Stomach (tissue), 9 donors: ENCODE results near the gene DPYD. TPM values are rescaled to one million over a fixed set of nuclear protein-coding genes. Genes with fewer than 3 reads are reported as not detected.
A peak's percentile ranks its signal among the peaks of the same experiment; 100 is the strongest.

Experiments used
- DNase-seq, 2 donors: peaks; one replicate each; pipeline versions ENCODE4 v3.0.0 to v3.0.0-alpha.2; 2013 to 2019
- H3K27ac ChIP-seq, 5 donors: fragments of 200-600 bp in 4 of 5; sonication (generic) in 4 of 5; one replicate each; pipeline ENCODE4 v1.5.1; 2013 to 2019; ENCODE audit warnings: mild to moderate bottlenecking in 1 of 5, moderate library complexity in 1 of 5
- H3K27me3 ChIP-seq, 3 donors: fragments of 200-600 bp; sonication (generic); one replicate each; pipeline ENCODE4 v1.5.1; 2017 to 2019; ENCODE audit warnings: mixed run types in 1 of 3
- H3K36me3 ChIP-seq, 4 donors: fragments of 200-600 bp; sonication (generic); 1 replicate in 3 of 4; 2 replicates in 1 of 4; pipeline ENCODE4 v1.5.1; 2016 to 2019
- H3K4me1 ChIP-seq, 4 donors: fragments of 200-600 bp; sonication (generic); one replicate each; pipeline ENCODE4 v1.5.1; 2016 to 2019
- H3K4me3 ChIP-seq, 4 donors: fragments of 200-600 bp; sonication (generic) in 3 of 4; one replicate each; pipeline ENCODE4 v1.5.1; 2016 to 2019; ENCODE audit warnings: mild to moderate bottlenecking in 1 of 4
- H3K9me3 ChIP-seq, 4 donors: fragments of 200-600 bp; sonication (generic); one replicate each; pipeline ENCODE4 v1.5.1; 2016 to 2019
- EP300 ChIP-seq: sonication (generic); formaldehyde crosslinking; IDR thresholded peaks from one replicate; pipeline ENCODE4 v1.6.1; 2017; ENCODE audit warnings: antibody characterized with exemption
- POLR2A ChIP-seq, 4 donors: fragments of 450-650 bp; IDR thresholded peaks; one replicate each; pipeline ENCODE4 v1.6.1; 2016; ENCODE audit warnings: antibody characterized with exemption in 4 of 4, control low read depth in 2 of 4, mild to moderate bottlenecking in 1 of 4, moderate library complexity in 1 of 4
- POLR2AphosphoS5 ChIP-seq, 3 donors: sonication (generic); formaldehyde crosslinking; IDR thresholded peaks; one replicate each; pipeline ENCODE4 v1.6.1; 2016; ENCODE audit warnings: antibody characterized with exemption in 3 of 3
- WGBS, 5 donors: extraction: QIAGEN DNeasy Blood & Tissue Kit in 3 of 5; methylation state at CpG; one replicate each; pipeline versions ENCODE4 v1.1.5 to v1.1.7; 2013 to 2018; 5-methylcytosine and 5-hydroxymethylcytosine counted together
- intact Hi-C: fragments of 100-400 bp; cut with DNase I; formaldehyde crosslinking; loops from one replicate; pipeline ENCODE4 v1.15.1; 2023; ENCODE audit warnings: low total_unique reads
- polyA plus RNA-seq, 3 donors: library from polyadenylated mRNA; stranded (reverse); fragments of 200-250 nt; gene quantifications; one replicate each; pipeline ENCODE4 v1.2.3, GENCODE V29; 2013
- total RNA-seq, 5 donors: library from RNA; depleted of rRNA; stranded (reverse); fragments of >200 nt; gene quantifications; one replicate each; pipeline versions ENCODE4 v1.1.0 to v1.2.3, GENCODE V29; 2014 to 2016
- TF ChIP-seq, protein P1 (sequence below), 7 experiments: fragments of 450-650 bp in 4 of 7; fragments of 200-600 bp in 3 of 7; sonication (generic) in 3 of 7; IDR thresholded peaks; one replicate each; pipeline ENCODE4 v1.5.1; 2016 to 2019; ENCODE audit warnings: antibody characterized with exemption in 7 of 7, control low read depth in 2 of 7, mild to moderate bottlenecking in 1 of 7
- donor health status: healthy with polysubstance abuse.
- donor health status: Bipolar disorder and iron deficiency.
- donor health status: healthy.

The DPYD gene
- total and polyA plus RNA-seq, 8 donors = 7.5 to 58.2 (median 18.2) TPM

- TF ChIP-seq POLR2AphosphoS5 (IDR thresholded peaks at IDR 0.05) (no peak), POLR2A (IDR thresholded peaks at IDR 0.05) (no peak), EP300 (no peak)
- TF ChIP-seq, protein P1, sequence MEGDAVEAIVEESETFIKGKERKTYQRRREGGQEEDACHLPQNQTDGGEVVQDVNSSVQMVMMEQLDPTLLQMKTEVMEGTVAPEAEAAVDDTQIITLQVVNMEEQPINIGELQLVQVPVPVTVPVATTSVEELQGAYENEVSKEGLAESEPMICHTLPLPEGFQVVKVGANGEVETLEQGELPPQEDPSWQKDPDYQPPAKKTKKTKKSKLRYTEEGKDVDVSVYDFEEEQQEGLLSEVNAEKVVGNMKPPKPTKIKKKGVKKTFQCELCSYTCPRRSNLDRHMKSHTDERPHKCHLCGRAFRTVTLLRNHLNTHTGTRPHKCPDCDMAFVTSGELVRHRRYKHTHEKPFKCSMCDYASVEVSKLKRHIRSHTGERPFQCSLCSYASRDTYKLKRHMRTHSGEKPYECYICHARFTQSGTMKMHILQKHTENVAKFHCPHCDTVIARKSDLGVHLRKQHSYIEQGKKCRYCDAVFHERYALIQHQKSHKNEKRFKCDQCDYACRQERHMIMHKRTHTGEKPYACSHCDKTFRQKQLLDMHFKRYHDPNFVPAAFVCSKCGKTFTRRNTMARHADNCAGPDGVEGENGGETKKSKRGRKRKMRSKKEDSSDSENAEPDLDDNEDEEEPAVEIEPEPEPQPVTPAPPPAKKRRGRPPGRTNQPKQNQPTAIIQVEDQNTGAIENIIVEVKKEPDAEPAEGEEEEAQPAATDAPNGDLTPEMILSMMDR (IDR thresholded peaks at IDR 0.05) = peak in 5 of 7 experiments; percentile 37 to 48 (median 44)
- Histone ChIP-seq H3K4me1 (peaks cover 0 to 13% (median 10%) of the 10 kb centered on the region in 4 donors), H3K27ac (no peak overlapping the region), H3K9me3 (no peaks in the 10 kb centered on the region), H3K36me3 (no peaks in the 10 kb centered on the region), H3K27me3 (no peaks in the 10 kb centered on the region), H3K4me3 (peak overlapping the region in 1 of 4 donors; percentile 17)
- intact Hi-C loops = no loop called here
- DNase-seq = peak in 1 of 2 donors; percentile 81
- WGBS, 5 donors = 21 to 55% (median 33%) methylated on average over 5 of the region's 5 CpGs
Measured at GRCh38 chr1:97137862-97138514, 782.8 kb downstream of the DPYD start.

DNA sequence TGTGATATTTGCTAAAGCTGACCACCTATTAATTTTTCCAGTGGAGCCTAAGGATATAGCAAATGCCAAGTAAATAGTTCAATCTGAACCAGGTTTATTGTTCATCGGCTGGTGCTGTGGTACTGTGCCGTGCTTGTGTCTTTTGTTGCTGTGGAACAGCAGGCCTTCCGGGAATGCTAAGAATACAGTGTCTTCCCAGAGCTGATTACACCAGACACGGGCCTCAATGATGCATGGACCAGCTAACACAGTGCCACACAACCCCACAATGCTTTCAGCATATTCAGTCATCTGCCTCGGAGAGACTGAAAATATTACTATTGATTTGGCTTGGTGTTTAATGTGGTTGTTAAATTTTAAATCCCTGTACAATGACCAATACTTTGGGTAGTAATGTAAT, 783.8 kb downstream of the DPYD start:
- intact Hi-C loops = no loop called here

GRCh38 chr1:97135972-97136371, 784.9 kb downstream of the DPYD start:
- DNase-seq = no peak
- Histone ChIP-seq H3K4me3 (no peak overlapping the region), H3K9me3 (no peaks in the 10 kb centered on the region), H3K27me3 (no peaks in the 10 kb centered on the region), H3K4me1 (peaks cover 0 to 13% (median 10%) of the 10 kb centered on the region in 4 donors), H3K27ac (no peak overlapping the region), H3K36me3 (peaks cover 0 to 6% (median 0%) of the 10 kb centered on the region in 4 donors)
- TF ChIP-seq EP300 (no peak), POLR2AphosphoS5 (IDR thresholded peaks at IDR 0.05) (no peak), POLR2A (IDR thresholded peaks at IDR 0.05) (no peak)
- TF ChIP-seq, protein P1 (IDR thresholded peaks at IDR 0.05) = no peak
- intact Hi-C loops = no loop called here
- 85 to 97% (median 91%) methylated on average over 4 of the region's 4 CpGs for WGBS, 5 donors

More for the DNA sequence above, 783.8 kb downstream of the DPYD start:
- Histone ChIP-seq H3K9me3 (no peaks in the 10 kb centered on the region), H3K36me3 (no peaks in the 10 kb centered on the region), H3K4me1 (peaks cover 0 to 13% (median 10%) of the 10 kb centered on the region in 4 donors), H3K4me3 (no peak overlapping the region), H3K27me3 (no peaks in the 10 kb centered on the region), H3K27ac (no peak overlapping the region)
- WGBS, 5 donors = 84 to 93% (median 90%) methylated on average over 5 of the region's 5 CpGs
- DNase-seq = no peak
- TF ChIP-seq, protein P1 (IDR thresholded peaks at IDR 0.05) = no peak
- TF ChIP-seq POLR2A (IDR thresholded peaks at IDR 0.05) = no peak
- no peak for TF ChIP-seq EP300

- DNase-seq = no peak
- H3K27me3 ChIP-seq = no peaks in the 10 kb centered on the region
- H3K9me3 ChIP-seq = no peaks in the 10 kb centered on the region
- WGBS, 5 donors = 90 to 95% (median 93%) methylated on average over 3 of the region's 3 CpGs
- TF ChIP-seq, protein P1 (IDR thresholded peaks at IDR 0.05) = no peak
- TF ChIP-seq EP300 = no peak
- no peak for TF ChIP-seq POLR2A (IDR thresholded peaks at IDR 0.05)
- TF ChIP-seq POLR2AphosphoS5 (IDR thresholded peaks at IDR 0.05) = no peak
- H3K4me3 ChIP-seq = no peak overlapping the region
- peaks cover 0 to 6% (median 0%) of the 10 kb centered on the region in 4 donors for H3K36me3 ChIP-seq
- intact Hi-C loops = no loop called here
- H3K27ac ChIP-seq = no peak overlapping the region
- no peaks in the 10 kb centered on the region for H3K4me1 ChIP-seq
Measured at GRCh38 chr1:97128426-97128825, 792.4 kb downstream of the DPYD start.
